Activated CD8-positive, alpha-beta T cell treated with anti-CD3 and anti-CD28 coated beads for 36 hours (primary cell): Measurements from ENCODE around the gene NMNAT3. TPM values are rescaled to one million over a fixed set of nuclear protein-coding genes. Genes with fewer than 3 reads are reported as not detected.

Experiments used
- ATAC-seq: fragments of 200-7000 bp; cut with Tn5 transposase; one replicate; pipeline ENCODE4 v1.10.0; 2021; ENCODE audit warnings: mild to moderate bottlenecking, moderate library complexity
- CTCF ChIA-PET: fragments of 350-600 bp; sonication (Branson Sonifier 250); formaldehyde crosslinking; loops from one replicate; lab custom pipeline; 2021; ENCODE audit warnings: antibody characterized with exemption; lab: Charles Lee
- POLR2A ChIA-PET: fragments of 350-600 bp; sonication (Branson Sonifier 250); formaldehyde crosslinking; loops from one replicate; lab custom pipeline; 2021; ENCODE audit warnings: antibody characterized with exemption; lab: Charles Lee
- DNase-seq: peaks from one replicate; pipeline ENCODE4 v3.0.0-alpha.2; 2020
- H3K27ac Mint-ChIP-seq: one replicate; pipeline ENCODE4 v1.8.0; 2021; ENCODE audit warnings: mild to moderate bottlenecking, mixed read lengths
- H3K27me3 Mint-ChIP-seq: one replicate; pipeline ENCODE4 v1.8.0; 2021; ENCODE audit warnings: mixed read lengths
- H3K36me3 Mint-ChIP-seq: one replicate; pipeline ENCODE4 v1.8.0; 2021; ENCODE audit warnings: low read depth, mixed read lengths
- H3K4me1 Mint-ChIP-seq: one replicate; pipeline ENCODE4 v1.8.0; 2021; ENCODE audit warnings: low read depth, mixed read lengths
- H3K4me3 Mint-ChIP-seq: one replicate; pipeline ENCODE4 v1.8.0; 2021; ENCODE audit warnings: mild to moderate bottlenecking, moderate library complexity, mixed read lengths
- H3K9me3 Mint-ChIP-seq: one replicate; pipeline ENCODE4 v1.8.0; 2021; ENCODE audit warnings: mixed read lengths
- CTCF ChIP-seq: fragments of 200-600 bp; IDR thresholded peaks from one replicate; pipeline ENCODE4 v1.8.0; 2022; ENCODE audit warnings: antibody characterized with exemption, mild to moderate bottlenecking
- intact Hi-C: fragments of 100-400 bp; cut with micrococcal nuclease; formaldehyde crosslinking; loops from one replicate; pipeline ENCODE4 v1.10.0; 2022
- total RNA-seq, 2 experiments: library from RNA; stranded (reverse); gene quantifications; one replicate each; pipeline ENCODE4 v1.2.3, GENCODE V29; 2021

Gene NMNAT3
- total RNA-seq, 2 experiments from 2014 or later = 4.3 to 4.5 TPM

- TF ChIP-seq CTCF = no peak
- no peak overlapping the region for H3K27ac Mint-ChIP-seq
- H3K27me3 Mint-ChIP-seq = no peaks in the 10 kb centered on the region
- DNase-seq = no peak
- H3K4me3 Mint-ChIP-seq = no peak overlapping the region
- H3K36me3 Mint-ChIP-seq = no peaks in the 10 kb centered on the region
- no peak for ATAC-seq
- no peaks in the 10 kb centered on the region for H3K9me3 Mint-ChIP-seq
- intact Hi-C loops = no loop called here
- CTCF ChIA-PET = no interaction called here
- H3K4me1 Mint-ChIP-seq = no peaks in the 10 kb centered on the region
- POLR2A ChIA-PET = no interaction called here
Observed at GRCh38 chr3:139554628-139555027, 123.1 kb downstream of the NMNAT3 start.

- no peaks in the 10 kb centered on the region for H3K9me3 Mint-ChIP-seq
- intact Hi-C loops = no loop called here
- H3K4me1 Mint-ChIP-seq = no peaks in the 10 kb centered on the region
- ChIA-PET CTCF (no interaction called here), POLR2A (no interaction called here)
- no peaks in the 10 kb centered on the region for H3K36me3 Mint-ChIP-seq
- no peak for TF ChIP-seq CTCF
- ATAC-seq = no peak
- peaks cover 2% of the 10 kb centered on the region for H3K27me3 Mint-ChIP-seq
- no peak overlapping the region for H3K4me3 Mint-ChIP-seq
- H3K27ac Mint-ChIP-seq = no peak overlapping the region
- no peak for DNase-seq
Observed at GRCh38 chr3:139552632-139553365, 125.0 kb downstream of the NMNAT3 start.

GRCh38 chr3:139548801-139549200 lies 129.0 kb downstream of the NMNAT3 start:
- no peak for TF ChIP-seq CTCF
- ChIA-PET CTCF (no interaction called here), POLR2A (no interaction called here)
- DNase-seq (no peak), ATAC-seq (no peak)
- H3K9me3 Mint-ChIP-seq = no peaks in the 10 kb centered on the region
- H3K27me3 Mint-ChIP-seq = peaks cover 2% of the 10 kb centered on the region
- no peak overlapping the region for H3K4me3 Mint-ChIP-seq
- no peak overlapping the region for H3K27ac Mint-ChIP-seq
- H3K4me1 Mint-ChIP-seq = no peaks in the 10 kb centered on the region
- intact Hi-C loops = no loop called here
- no peaks in the 10 kb centered on the region for H3K36me3 Mint-ChIP-seq

GRCh38 chr3:139547666-139548065 lies 130.1 kb downstream of the NMNAT3 start:
- no peaks in the 10 kb centered on the region for H3K36me3 Mint-ChIP-seq
- H3K4me1 Mint-ChIP-seq = no peaks in the 10 kb centered on the region
- H3K4me3 Mint-ChIP-seq = no peak overlapping the region
- CTCF ChIA-PET = no interaction called here
- H3K27ac Mint-ChIP-seq = no peak overlapping the region
- no peaks in the 10 kb centered on the region for H3K9me3 Mint-ChIP-seq
- peaks cover 4% of the 10 kb centered on the region for H3K27me3 Mint-ChIP-seq
- POLR2A ChIA-PET = no interaction called here
- intact Hi-C loops = no loop called here
- ATAC-seq (no peak), DNase-seq (no peak)
- TF ChIP-seq CTCF = no peak

GRCh38 chr3:139546772-139547171 lies 131.0 kb downstream of the NMNAT3 start:
- Mint-ChIP-seq H3K27ac (no peak overlapping the region), H3K36me3 (no peaks in the 10 kb centered on the region), H3K4me1 (no peaks in the 10 kb centered on the region), H3K9me3 (no peaks in the 10 kb centered on the region), H3K27me3 (peaks cover 8% of the 10 kb centered on the region), H3K4me3 (no peak overlapping the region)
- DNase-seq (no peak), ATAC-seq (no peak)
- CTCF ChIA-PET = no interaction called here
- POLR2A ChIA-PET = no interaction called here
- no peak for TF ChIP-seq CTCF
- intact Hi-C loops = no loop called here
